Fibroblast of skin of left biceps (primary cell): ENCODE measurements around the gene HBA2.
"Not testable (repeated sequence)": the region's sequence is repeated elsewhere in the genome, so short reads cannot be mapped to it uniquely, and the experiment has no call there.

Experiments used
- DNase-seq, 2 experiments: peaks; one replicate each; pipeline ENCODE4 v3.0.0-alpha.2; 2013; ENCODE audit warnings: low read depth in 2 of 2

The HBA2 gene

GRCh38 chr16:155031-155398 is 17.7 kb upstream of the HBA2 start:
- no peak for DNase-seq

DNA sequence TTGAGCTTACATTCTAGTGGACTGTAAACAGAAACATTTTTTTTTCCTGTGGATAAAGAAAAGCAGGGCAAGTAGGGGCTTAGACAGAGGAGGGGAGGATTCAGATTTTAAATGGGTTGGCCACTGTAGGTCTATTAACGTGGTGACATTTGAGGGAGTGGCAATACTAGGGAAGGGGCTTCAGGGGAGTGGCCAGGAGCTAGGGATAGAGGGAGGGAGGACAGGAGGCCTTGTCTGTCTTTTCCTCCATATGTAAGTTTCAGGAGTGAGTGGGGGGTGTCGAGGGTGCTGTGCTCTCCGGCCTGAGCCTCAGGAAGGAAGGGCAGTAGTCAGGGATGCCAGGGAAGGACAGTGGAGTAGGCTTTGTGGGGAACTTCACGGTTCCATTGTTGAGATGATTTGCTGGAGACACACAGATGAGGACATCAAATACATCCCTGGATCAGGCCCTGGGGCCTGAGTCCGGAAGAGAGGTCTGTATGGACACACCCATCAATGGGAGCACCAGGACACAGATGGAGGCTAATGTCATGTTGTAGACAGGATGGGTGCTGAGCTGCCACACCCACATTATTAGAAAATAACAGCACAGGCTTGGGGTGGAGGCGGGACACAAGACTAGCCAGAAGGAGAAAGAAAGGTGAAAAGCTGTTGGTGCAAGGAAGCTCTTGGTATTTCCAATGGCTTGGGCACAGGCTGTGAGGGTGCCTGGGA is 13.4 kb upstream of the HBA2 start:
- DNase-seq: no peak

GRCh38 chr16:160242-160641 is 12.4 kb upstream of the HBA2 start:
- DNase-seq: not testable (repeated sequence)

DNA sequence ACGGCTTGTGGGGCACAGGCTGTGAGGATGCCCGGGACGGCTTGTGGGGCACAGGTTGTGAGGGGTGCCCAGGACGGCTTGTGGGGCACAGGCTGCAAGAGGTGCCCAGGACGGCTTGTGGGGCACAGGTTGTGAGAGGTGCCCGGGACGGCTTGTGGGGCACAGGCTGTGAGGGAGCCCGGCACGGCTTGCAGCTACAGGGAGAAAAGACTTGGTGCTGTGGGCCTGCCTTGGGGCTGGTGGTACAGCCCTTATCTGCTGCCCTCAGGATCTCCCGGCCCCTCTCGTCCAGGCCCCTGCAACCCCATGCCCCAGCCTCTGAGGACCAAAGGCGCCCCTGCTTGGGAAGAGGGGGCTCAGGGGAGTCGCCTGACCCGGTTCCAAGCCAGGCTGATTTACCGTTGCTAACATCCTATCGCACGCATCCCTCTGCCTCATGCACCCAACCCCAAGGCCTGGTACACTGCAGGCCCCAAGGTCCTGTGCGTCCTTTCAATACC is 11.9 kb upstream of the HBA2 start:
- no peak for DNase-seq

DNA sequence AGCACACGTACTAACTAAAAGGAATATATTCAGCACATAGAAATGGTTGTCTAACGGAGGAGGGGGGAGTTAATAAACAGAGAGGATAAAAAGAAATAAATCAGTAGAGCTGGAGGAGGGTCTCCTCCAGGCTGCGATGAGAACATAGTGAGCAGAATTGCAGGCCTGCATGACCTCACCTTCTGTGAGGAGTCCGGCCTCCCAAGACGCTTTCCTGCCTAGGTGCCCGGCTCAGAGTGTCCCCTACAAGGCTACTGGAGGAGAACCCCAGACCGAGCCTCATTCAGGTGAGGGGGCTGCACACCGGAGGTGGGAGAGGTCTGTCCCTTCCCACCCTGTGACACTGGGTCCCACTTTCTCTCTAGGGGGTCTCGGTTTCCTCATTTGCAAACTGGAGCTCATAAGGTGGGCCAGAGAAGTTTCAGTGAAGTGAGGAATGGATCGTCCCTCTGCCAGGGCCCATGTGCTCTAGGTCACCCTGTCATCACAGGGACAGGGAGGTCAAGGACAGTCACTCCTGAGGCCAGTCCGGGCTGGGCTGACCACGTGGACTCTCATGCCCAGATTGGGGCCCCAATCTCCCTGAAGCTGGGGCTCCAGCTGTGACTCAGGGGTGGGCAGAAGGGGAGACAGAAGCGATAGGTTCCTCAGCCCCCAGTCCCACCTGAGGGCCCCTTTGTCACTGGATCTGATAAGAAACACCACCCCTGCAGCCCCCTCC is 10.2 kb upstream of the HBA2 start:
- no peak for DNase-seq

DNA sequence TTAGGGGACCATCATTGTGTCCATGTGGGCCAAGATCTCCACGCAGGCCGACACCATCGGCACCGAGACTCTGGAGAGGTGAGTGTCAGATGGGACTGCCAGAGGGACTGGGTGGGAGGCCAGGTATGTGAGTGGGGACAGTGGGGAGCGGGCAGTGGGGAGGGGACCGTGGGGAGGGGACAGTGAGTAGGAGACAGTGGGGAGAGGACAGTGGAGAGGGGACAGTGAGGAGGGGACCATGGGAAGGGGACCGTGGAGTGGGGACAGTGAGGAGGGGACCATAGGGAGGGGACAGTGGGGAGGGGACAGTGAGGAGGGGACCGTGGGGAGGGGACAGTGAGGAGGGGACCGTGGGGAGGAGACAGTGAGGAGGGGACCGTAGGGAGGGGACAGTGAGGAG is 9.5 kb upstream of the HBA2 start:
- DNase-seq: not testable (repeated sequence)

DNA sequence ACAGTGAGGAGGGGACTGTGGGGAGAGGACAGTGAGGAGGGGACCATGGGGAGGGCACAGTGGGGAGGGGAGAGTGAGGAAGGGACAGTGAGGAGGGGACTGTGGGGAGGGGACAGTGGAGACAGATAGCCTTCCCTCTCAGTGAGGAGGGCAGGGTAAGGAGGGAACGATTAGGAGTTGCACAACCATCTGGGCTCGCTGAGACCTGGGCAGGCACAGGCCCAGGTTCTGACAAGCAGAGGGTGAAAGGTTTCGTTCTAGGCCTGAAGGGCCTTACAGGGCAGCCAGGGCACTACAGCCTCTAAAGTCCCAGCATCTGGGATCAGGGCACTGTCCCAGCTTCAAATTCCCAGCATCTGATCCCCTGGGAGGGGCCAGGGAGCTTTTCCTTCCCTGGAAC is 9.0 kb upstream of the HBA2 start:
- not testable (repeated sequence) for DNase-seq

DNA sequence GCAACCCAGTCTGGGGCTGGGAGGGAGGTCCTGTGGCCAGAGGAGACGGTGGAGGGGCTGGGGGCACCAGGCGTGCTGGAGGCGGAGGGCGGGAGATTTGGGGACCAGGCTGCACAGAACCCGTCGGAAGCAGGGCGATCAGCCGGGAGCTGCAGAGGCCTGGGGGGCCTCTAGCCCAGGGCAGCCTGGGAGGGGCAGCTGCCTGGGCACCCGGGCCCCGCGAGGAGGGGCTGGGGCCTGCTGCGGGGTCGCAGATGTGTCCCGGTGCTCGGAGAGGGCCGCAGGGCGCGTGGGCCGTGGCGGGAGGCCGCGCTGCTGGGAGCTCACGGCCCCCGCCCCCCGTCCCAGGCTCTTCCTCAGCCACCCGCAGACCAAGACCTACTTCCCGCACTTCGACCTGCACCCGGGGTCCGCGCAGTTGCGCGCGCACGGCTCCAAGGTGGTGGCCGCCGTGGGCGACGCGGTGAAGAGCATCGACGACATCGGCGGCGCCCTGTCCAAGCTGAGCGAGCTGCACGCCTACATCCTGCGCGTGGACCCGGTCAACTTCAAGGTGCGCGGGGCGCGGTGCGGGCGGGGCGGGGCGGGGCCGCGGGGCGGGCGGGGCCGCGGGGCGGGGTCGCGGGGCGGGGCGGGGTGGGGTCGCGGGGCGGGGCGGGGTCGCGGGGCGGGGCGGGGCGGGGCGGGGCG is 8.4 kb upstream of the HBA2 start:
- not testable (repeated sequence) for DNase-seq

DNA sequence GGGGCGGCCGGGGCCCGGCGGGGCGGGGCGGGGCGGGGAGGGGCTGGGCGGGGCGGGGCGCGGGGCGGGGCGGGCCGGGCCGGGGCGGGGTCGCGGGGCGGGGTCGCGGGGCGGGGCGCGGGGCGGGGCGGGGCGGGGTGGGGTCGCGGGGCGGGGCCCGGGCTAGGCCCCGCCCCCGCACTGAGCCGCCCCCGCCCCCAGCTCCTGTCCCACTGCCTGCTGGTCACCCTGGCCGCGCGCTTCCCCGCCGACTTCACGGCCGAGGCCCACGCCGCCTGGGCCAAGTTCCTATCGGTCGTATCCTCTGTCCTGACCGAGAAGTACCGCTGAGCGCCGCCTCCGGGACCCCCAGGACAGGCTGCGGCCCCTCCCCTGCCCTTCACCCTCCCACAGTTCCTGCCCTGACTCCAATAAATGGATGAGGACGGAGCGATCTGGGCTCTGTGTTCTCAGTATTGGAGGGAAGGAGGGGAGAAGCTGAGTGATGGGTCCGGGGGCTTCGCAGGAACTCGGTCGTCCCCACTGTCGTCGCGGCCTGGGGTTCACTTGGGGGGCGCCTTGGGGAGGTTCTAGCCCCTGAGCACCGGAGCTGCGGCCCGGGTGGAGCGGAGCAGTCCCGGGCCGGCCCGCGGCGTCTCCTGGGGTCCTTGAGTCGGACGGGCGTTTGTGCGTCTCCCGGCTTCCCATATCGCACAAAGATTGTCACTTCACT is 7.7 kb upstream of the HBA2 start:
- no peak for DNase-seq

DNA sequence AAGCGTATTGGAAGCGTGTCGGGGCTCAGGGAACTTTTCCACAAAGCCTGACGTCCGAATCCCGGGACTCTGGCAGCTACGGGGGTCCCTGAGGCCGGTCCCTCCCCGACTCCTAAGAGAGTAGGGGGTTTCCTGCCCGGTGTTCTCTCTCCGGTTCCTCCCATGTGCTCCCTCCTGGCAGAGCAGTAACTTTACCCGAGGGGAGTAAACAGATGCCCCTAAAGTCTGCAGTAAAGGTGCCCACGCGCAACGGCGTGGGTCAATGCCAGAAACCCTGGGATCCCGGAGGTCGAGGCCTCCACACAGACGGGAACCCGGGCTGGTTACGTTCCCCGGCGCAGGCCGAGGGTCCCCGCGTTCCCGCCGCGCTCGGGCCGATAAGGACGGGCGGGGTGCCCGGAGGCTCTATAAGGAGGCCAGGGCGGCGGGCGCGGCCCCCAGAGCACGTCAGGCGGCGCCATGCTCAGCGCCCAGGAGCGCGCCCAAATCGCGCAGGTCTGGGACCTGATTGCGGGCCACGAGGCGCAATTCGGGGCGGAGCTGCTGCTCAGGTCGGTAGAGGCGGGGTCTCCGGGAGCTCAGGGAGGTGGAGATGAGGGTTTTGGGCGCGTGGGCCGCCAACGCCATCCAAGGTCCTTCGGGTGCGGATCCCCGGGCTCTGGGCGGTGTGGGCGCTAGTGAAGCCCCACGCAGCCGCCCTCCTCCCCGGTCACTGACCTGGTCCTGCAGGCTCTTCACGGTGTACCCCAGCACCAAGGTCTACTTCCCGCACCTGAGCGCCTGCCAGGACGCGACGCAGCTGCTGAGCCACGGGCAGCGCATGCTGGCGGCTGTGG is 6.9 kb upstream of the HBA2 start, which contains the start of gene HBM:
TSS of gene HBM (plus strand) at position 440 of the 836 bp plus-strand sequence. CDS start at position 460, 20 bp downstream.
- DNase-seq: no peak

DNA sequence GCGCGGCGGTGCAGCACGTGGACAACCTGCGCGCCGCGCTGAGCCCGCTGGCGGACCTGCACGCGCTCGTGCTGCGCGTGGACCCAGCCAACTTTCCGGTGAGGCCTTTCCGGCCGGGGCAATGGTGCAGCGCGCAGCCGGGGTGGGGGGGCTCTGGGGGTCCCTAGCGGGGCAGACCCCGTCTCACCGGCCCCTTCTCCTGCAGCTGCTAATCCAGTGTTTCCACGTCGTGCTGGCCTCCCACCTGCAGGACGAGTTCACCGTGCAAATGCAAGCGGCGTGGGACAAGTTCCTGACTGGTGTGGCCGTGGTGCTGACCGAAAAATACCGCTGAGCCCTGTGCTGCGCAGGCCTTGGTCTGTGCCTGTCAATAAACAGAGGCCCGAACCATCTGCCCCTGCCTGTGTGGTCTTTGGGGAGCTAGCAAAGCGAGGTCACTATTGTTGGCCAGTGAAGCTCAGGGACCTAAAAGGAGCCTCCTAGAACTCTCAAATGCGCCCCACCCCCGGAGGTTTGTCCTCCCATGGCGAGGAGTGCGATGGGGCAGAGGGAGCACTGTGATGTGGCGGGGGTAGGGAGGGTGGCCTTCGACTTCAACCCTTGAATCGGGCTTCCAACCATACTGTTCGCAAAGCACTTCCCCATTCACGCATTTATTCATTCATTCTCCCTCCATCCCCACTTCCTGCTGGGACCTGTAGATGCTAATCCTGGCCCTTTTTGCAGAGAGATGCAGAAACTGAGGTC is 6.1 kb upstream of the HBA2 start:
- DNase-seq: no peak

DNA sequence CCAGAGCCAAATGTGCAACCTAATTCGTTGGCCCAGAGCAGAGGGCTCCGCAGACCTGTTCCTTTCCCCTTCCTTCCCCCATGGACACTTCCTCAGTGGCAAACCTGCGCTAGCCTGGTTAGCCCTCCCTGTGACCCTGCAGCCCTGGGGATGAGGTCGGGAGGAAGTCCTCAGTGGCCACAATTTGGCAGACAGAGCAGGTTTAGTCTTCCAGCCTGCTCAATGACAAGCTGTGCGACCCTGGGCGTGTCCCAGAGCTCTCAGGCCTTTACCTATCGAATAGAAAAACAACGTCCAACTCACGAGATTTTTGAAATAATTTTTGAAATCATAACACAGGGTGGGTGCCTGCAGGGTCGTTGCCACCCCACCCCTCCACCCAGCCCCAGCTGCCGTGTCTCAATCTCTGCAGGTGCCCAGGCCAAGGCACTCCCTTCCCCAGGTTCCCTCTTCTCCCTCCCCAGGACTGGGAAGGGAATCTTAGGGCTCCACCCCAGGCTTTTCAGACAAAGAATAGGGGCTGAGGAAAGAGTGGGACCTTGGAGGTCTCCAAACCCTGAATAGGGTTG is 5.5 kb upstream of the HBA2 start:
- no peak for DNase-seq

- no peak for DNase-seq
These were observed 4.3 kb upstream of the HBA2 start for GRCh38 chr16:168424-168823.

GRCh38 chr16:169014-169413 is 3.7 kb upstream of the HBA2 start:
- DNase-seq: no peak

DNA sequence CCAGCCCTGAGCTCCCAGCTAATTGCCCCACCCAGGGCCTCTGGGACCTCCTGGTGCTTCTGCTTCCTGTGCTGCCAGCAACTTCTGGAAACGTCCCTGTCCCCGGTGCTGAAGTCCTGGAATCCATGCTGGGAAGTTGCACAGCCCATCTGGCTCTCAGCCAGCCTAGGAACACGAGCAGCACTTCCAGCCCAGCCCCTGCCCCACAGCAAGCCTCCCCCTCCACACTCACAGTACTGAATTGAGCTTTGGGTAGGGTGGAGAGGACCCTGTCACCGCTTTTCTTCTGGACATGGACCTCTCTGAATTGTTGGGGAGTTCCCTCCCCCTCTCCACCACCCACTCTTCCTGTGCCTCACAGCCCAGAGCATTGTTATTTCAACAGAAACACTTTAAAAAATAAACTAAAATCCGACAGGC is 2.6 kb upstream of the HBA2 start:
- not testable (repeated sequence) for DNase-seq

DNA sequence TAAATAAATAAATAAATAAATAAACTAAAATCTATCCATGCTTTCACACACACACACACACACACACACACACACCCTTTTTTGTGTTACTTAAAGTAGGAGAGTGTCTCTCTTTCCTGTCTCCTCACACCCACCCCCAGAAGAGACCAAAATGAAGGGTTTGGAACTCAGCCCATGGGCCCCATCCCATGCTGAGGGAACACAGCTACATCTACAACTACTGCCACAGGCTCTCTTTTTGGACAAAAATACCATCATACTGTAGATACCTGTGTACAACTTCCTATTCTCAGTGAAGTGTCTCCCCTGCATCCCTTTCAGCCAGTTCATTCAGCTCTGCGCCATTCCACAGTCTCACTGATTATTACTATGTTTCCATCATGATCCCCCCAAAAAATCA is 1.9 kb upstream of the HBA2 start:
- no peak for DNase-seq

DNA sequence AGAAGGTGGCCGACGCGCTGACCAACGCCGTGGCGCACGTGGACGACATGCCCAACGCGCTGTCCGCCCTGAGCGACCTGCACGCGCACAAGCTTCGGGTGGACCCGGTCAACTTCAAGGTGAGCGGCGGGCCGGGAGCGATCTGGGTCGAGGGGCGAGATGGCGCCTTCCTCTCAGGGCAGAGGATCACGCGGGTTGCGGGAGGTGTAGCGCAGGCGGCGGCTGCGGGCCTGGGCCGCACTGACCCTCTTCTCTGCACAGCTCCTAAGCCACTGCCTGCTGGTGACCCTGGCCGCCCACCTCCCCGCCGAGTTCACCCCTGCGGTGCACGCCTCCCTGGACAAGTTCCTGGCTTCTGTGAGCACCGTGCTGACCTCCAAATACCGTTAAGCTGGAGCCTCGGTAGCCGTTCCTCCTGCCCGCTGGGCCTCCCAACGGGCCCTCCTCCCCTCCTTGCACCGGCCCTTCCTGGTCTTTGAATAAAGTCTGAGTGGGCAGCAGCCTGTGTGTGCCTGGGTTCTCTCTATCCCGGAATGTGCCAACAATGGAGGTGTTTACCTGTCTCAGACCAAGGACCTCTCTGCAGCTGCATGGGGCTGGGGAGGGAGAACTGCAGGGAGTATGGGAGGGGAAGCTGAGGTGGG is 657 bp downstream of the HBA2 start:
- DNase-seq: not testable (repeated sequence)

- DNase-seq: not testable (repeated sequence)
These were observed 1.5 kb downstream of the HBA2 start for GRCh38 chr16:173928-174769.
